ENCODE results near the gene POU4F2. TPM values are rescaled to one million over a fixed set of nuclear protein-coding genes. Genes with fewer than 3 reads are reported as not detected.

POU4F2 gene
- total RNA-seq, 2 experiments from 2014 or later: not detected

DNA sequence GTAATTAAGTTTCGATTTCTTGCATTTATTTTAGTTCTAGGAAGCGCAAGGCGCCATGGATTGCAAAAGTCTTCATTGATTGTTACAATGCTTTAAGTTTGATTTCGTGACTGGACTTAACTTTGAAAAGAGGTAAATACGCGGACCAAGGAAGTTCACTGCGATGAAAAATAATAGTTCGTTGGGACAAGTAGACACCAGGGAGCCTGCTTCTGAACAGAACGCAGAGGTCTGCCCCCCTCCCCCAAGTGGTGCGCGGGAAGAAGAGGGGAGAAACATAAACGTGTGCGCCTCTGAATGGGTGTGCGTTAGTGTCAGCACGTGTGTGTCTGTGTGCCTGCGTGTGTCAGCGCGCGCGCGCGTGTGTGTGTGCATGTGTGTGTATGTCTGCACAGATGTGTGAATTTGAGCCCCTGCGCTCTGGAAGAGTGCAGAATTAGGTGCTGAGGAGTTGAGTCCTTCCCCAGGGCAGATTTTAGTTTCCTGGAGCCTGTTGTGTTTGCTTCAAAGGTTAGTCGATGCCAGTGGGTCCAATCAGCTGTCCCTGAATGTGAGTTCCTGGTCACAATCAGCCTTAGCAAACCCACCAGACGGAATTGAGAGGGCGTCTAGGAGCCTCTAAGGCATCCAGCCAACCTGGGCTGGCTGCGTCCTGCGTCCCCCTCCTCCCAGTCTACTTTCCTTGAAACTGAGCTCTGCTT, 5.8 kb upstream of the POU4F2 start:
- Histone ChIP-seq H3K4me3 (ENCODE audit: low read length) (no peak overlapping the region), H3K36me3 (ENCODE audit: insufficient read depth, low read length) (no peaks in the 10 kb centered on the region), H3K27me3 (ENCODE audit: control insufficient read depth in 1 of 2, insufficient read depth in 2 of 2, low read length in 2 of 2) (peaks cover 39 to 73% of the 10 kb centered on the region in 2 experiments), H3K4me1 (ENCODE audit: insufficient read depth, low read length) (peaks cover 3% of the 10 kb centered on the region), H3K27ac (ENCODE audit: low read depth in 1 of 2, low read length in 2 of 2) (no peak overlapping the region), H3K9me3 (ENCODE audit: control insufficient read depth in 1 of 2, insufficient read depth in 1 of 2, low read length in 2 of 2) (peaks cover 0 to 20% of the 10 kb centered on the region in 2 experiments)
- no peak for TF ChIP-seq CTCF (IDR thresholded peaks at IDR 0.05)
- intact Hi-C loops (cut with DNase I, micrococcal nuclease): no loop called here
- H3K36me3 Mint-ChIP-seq (ENCODE audit: low read depth): no peaks in the 10 kb centered on the region
- CTCF ChIA-PET: no interaction called here
- no peak for DNase-seq
- H3K27me3 Mint-ChIP-seq: peaks cover 95% of the 10 kb centered on the region
- POLR2A ChIA-PET: no interaction called here
- no peaks in the 10 kb centered on the region for H3K9me3 Mint-ChIP-seq
- ATAC-seq (ENCODE audit: poor library complexity): no peak
- H3K27ac Mint-ChIP-seq: no peak overlapping the region
- peaks cover 6% of the 10 kb centered on the region for H3K4me1 Mint-ChIP-seq (ENCODE audit: low read depth)
- no peak overlapping the region for H3K4me3 Mint-ChIP-seq

DNA sequence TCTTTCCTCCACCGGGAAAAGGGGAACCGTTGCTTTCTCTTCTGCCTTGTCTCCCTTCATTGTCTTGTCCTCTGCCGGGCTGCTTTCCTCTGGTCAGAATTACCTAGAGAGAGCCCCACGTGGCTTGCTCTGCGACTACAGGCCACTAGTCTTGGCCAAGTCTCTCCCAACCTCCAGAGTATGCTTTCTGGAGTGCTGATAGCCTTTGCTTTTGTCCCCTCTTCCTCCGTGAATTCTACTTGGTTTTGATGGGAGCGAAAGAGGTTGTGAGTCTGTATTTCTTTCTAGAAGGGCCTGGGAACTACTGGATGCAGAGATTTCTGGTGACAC, 5.3 kb upstream of the POU4F2 start:
- H3K27ac Mint-ChIP-seq: no peak overlapping the region
- intact Hi-C loops (cut with DNase I, micrococcal nuclease): no loop called here
- peaks cover 42 to 78% of the 10 kb centered on the region in 2 experiments for H3K27me3 ChIP-seq (ENCODE audit: control insufficient read depth in 1 of 2, insufficient read depth in 2 of 2, low read length in 2 of 2)

DNA sequence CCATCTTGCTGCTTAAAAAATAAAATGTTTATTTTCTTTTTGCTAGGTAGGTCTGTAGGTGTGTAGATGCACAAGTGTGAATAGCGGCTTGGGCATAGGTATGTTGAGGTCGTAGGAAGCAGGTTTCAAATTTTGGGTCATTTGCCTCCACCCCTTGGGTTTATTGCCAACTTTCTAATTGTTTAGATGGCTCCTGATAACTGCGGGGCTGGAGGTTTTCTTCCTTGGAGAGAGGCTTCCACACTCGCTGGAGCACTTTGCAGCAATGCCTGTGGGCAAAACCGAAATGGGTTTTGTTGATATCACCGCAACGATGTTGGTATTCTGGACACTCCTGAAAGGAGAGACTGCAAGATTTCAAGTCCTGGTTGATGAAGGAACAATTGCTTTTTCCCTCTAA, 3.9 kb upstream of the POU4F2 start:
- DNase-seq (no peak), ATAC-seq (ENCODE audit: poor library complexity) (no peak)
- H3K9me3 Mint-ChIP-seq: no peaks in the 10 kb centered on the region
- no peaks in the 10 kb centered on the region for H3K36me3 ChIP-seq (ENCODE audit: insufficient read depth, low read length)
- peaks cover 90% of the 10 kb centered on the region for H3K27me3 Mint-ChIP-seq
- ChIA-PET POLR2A (no interaction called here), CTCF (no interaction called here)
- no peak overlapping the region for H3K27ac Mint-ChIP-seq
- H3K4me3 ChIP-seq (ENCODE audit: low read length): no peak overlapping the region
- peaks cover 5% of the 10 kb centered on the region for H3K4me1 ChIP-seq (ENCODE audit: insufficient read depth, low read length)
- intact Hi-C loops (cut with DNase I, micrococcal nuclease): no loop called here
- no peak overlapping the region for H3K4me3 Mint-ChIP-seq
- H3K36me3 Mint-ChIP-seq (ENCODE audit: low read depth): no peaks in the 10 kb centered on the region
- TF ChIP-seq CTCF (IDR thresholded peaks at IDR 0.05): no peak
- no peak overlapping the region for H3K27ac ChIP-seq (ENCODE audit: low read depth in 1 of 2, low read length in 2 of 2)
- H3K9me3 ChIP-seq (ENCODE audit: control insufficient read depth in 1 of 2, insufficient read depth in 1 of 2, low read length in 2 of 2): peaks cover 0 to 39% of the 10 kb centered on the region in 2 experiments
- H3K27me3 ChIP-seq (ENCODE audit: control insufficient read depth in 1 of 2, insufficient read depth in 2 of 2, low read length in 2 of 2): peaks cover 51 to 82% of the 10 kb centered on the region in 2 experiments
- peaks cover 11% of the 10 kb centered on the region for H3K4me1 Mint-ChIP-seq (ENCODE audit: low read depth)

More for the DNA sequence above, 5.3 kb upstream of the POU4F2 start:
- peaks cover 95% of the 10 kb centered on the region for H3K27me3 Mint-ChIP-seq
- H3K4me1 Mint-ChIP-seq (ENCODE audit: low read depth): peaks cover 6% of the 10 kb centered on the region
- H3K36me3 ChIP-seq (ENCODE audit: insufficient read depth, low read length): no peaks in the 10 kb centered on the region
- no peak for DNase-seq
- no peaks in the 10 kb centered on the region for H3K9me3 Mint-ChIP-seq
- peaks cover 3% of the 10 kb centered on the region for H3K4me1 ChIP-seq (ENCODE audit: insufficient read depth, low read length)
- no peak overlapping the region for H3K27ac ChIP-seq (ENCODE audit: low read depth in 1 of 2, low read length in 2 of 2)
- no peak overlapping the region for H3K4me3 ChIP-seq (ENCODE audit: low read length)
- no peak overlapping the region for H3K4me3 Mint-ChIP-seq
- no peak for TF ChIP-seq CTCF (IDR thresholded peaks at IDR 0.05)
- H3K36me3 Mint-ChIP-seq (ENCODE audit: low read depth): no peaks in the 10 kb centered on the region
- ATAC-seq (ENCODE audit: poor library complexity): no peak
- H3K9me3 ChIP-seq (ENCODE audit: control insufficient read depth in 1 of 2, insufficient read depth in 1 of 2, low read length in 2 of 2): peaks cover 0 to 26% of the 10 kb centered on the region in 2 experiments
- CTCF ChIA-PET: no interaction called here
- POLR2A ChIA-PET: no interaction called here
